Liver (tissue), 9 donors: ENCODE data around the gene FLRT2. TPM values are rescaled to one million over a fixed set of nuclear protein-coding genes. Genes with fewer than 3 reads are reported as not detected.

Experiments used
- DNase-seq: peaks from one replicate; pipeline ENCODE4 v3.0.0-alpha.2; 2017; ENCODE audit warnings: low spot score
- H3K27ac ChIP-seq, 2 donors: one replicate each; pipeline ENCODE4 v1.7.0; 2013; ENCODE audit warnings: inconsistent platforms in 2 of 2, low read length in 2 of 2, control low read depth in 1 of 2, low read depth in 1 of 2, mild to moderate bottlenecking in 1 of 2
- H3K27me3 ChIP-seq, 4 donors: one replicate each; pipeline versions ENCODE4 v1.6.1 to v1.7.0; 2013; ENCODE audit warnings: low read length in 3 of 4, inconsistent platforms in 1 of 4, mild to moderate bottlenecking in 1 of 4, moderate library complexity in 1 of 4; ENCODE audit not compliant: control insufficient read depth in 4 of 4, insufficient read depth in 4 of 4
- H3K36me3 ChIP-seq, 4 donors: one replicate each; pipeline versions ENCODE4 v1.6.1 to v1.7.0; 2013; ENCODE audit warnings: low read length in 3 of 4, mild to moderate bottlenecking in 3 of 4, low read depth in 1 of 4, moderate library complexity in 1 of 4; ENCODE audit not compliant: control insufficient read depth in 4 of 4, insufficient read depth in 3 of 4
- H3K4me1 ChIP-seq, 4 donors: one replicate each; pipeline versions ENCODE4 v1.6.1 to v1.7.0; 2013; ENCODE audit warnings: low read length in 3 of 4, mild to moderate bottlenecking in 3 of 4, moderate library complexity in 1 of 4; ENCODE audit not compliant: control insufficient read depth in 4 of 4, insufficient read depth in 4 of 4
- H3K4me3 ChIP-seq, 3 donors: one replicate each; pipeline versions ENCODE4 v1.6.1 to v1.7.0; 2013; ENCODE audit warnings: low read length in 3 of 3, control low read depth in 1 of 3, low read depth in 1 of 3, mild to moderate bottlenecking in 1 of 3
- H3K9ac ChIP-seq, 2 donors: one replicate each; pipeline ENCODE4 v1.7.0; 2013; ENCODE audit warnings: low read length in 2 of 2, mild to moderate bottlenecking in 2 of 2, moderate library complexity in 2 of 2, control low read depth in 1 of 2, low read depth in 1 of 2
- H3K9me3 ChIP-seq, 4 donors: one replicate each; pipeline versions ENCODE4 v1.6.1 to v1.7.0; 2013; ENCODE audit warnings: low read length in 3 of 4; ENCODE audit not compliant: control insufficient read depth in 4 of 4
- CTCF ChIP-seq: fragments of 150-350 bp; IDR thresholded peaks from 2 replicates; pipeline ENCODE4 v1.5.1; 2017; ENCODE audit warnings: improper control_type of control experiment, low read depth, low read length; ENCODE audit not compliant: missing input control
- EGR1 ChIP-seq, 2 donors: IDR thresholded peaks; 2 replicates each; pipeline ENCODE4 v1.6.1; 2016 to 2018; ENCODE audit warnings: antibody characterized with exemption in 2 of 2, low read depth in 2 of 2
- HNF4A ChIP-seq, 2 donors: conservative IDR thresholded peaks; 2 replicates each; pipeline ENCODE4 v1.6.1; 2016; ENCODE audit warnings: antibody characterized with exemption in 2 of 2, mild to moderate bottlenecking in 2 of 2
- HNF4G ChIP-seq: IDR thresholded peaks from 2 replicates; pipeline ENCODE4 v1.6.1; 2016; ENCODE audit warnings: antibody characterized with exemption
- JUND ChIP-seq, 2 donors: IDR thresholded peaks; 2 replicates each; pipeline ENCODE4 v1.6.1; 2016; ENCODE audit warnings: antibody characterized with exemption in 2 of 2
- NR2F2 ChIP-seq: IDR thresholded peaks from 2 replicates; pipeline ENCODE4 v1.6.1; 2016; ENCODE audit warnings: antibody characterized with exemption
- RAD21 ChIP-seq, 2 donors: IDR thresholded peaks; 2 replicates each; pipeline ENCODE4 v1.6.1; 2016; ENCODE audit warnings: antibody characterized with exemption in 2 of 2, mild to moderate bottlenecking in 2 of 2
- REST ChIP-seq: IDR thresholded peaks from 2 replicates; pipeline ENCODE4 v1.6.1; 2016; ENCODE audit warnings: antibody characterized with exemption, mild to moderate bottlenecking
- RXRA ChIP-seq, 2 donors: IDR thresholded peaks; 2 replicates each; pipeline ENCODE4 v1.6.1; 2017 to 2018; ENCODE audit warnings: antibody characterized with exemption in 2 of 2, mild to moderate bottlenecking in 1 of 2
- SP1 ChIP-seq: IDR thresholded peaks from 2 replicates; pipeline ENCODE4 v1.6.1; 2018; ENCODE audit warnings: antibody characterized with exemption, mild to moderate bottlenecking
- TAF1 ChIP-seq: conservative IDR thresholded peaks from 2 replicates; pipeline ENCODE4 v1.6.1; 2016; ENCODE audit warnings: antibody characterized with exemption, mild to moderate bottlenecking
- YY1 ChIP-seq: IDR thresholded peaks from 2 replicates; pipeline ENCODE4 v1.6.1; 2016; ENCODE audit warnings: antibody characterized with exemption, mild to moderate bottlenecking
- WGBS: extraction: QIAGEN DNeasy Blood & Tissue Kit; methylation state at CpG from one replicate; pipeline ENCODE4 v1.1.7; 2013; 5-methylcytosine and 5-hydroxymethylcytosine counted together
- polyA plus RNA-seq, 2 donors: library from polyadenylated mRNA; stranded (reverse) in 1 of 2; unstranded in 1 of 2; fragments of 200-250 nt in 1 of 2; fragments of >200 nt in 1 of 2; fragmentation: Nextera tagmentation in 1 of 2; extraction: Ambion mirVana in 1 of 2; gene quantifications; one replicate each; pipeline versions ENCODE4 v1.2.1 to v1.2.3, GENCODE V29; 2013 to 2015
- total RNA-seq, 2 donors: library from RNA; depleted of rRNA; stranded (reverse); fragments of >200 nt; gene quantifications; one replicate each; pipeline ENCODE4 v1.2.3, GENCODE V29; 2014
- TF ChIP-seq, protein P1 (sequence below): IDR thresholded peaks from 2 replicates; pipeline ENCODE4 v1.6.1; 2016; ENCODE audit warnings: antibody characterized with exemption
- TF ChIP-seq, protein P2 (sequence below): IDR thresholded peaks from 2 replicates; pipeline ENCODE4 v1.6.1; 2016; ENCODE audit warnings: antibody characterized with exemption
- donor health status: healthy.
- donor health status: healthy.
- donor health status: healthy.
- donor health status: healthy.
- donor health status: healthy.

Gene FLRT2
- total and polyA plus RNA-seq, 4 donors, result 0.90 to 8.2 (median 1.8) TPM

DNA sequence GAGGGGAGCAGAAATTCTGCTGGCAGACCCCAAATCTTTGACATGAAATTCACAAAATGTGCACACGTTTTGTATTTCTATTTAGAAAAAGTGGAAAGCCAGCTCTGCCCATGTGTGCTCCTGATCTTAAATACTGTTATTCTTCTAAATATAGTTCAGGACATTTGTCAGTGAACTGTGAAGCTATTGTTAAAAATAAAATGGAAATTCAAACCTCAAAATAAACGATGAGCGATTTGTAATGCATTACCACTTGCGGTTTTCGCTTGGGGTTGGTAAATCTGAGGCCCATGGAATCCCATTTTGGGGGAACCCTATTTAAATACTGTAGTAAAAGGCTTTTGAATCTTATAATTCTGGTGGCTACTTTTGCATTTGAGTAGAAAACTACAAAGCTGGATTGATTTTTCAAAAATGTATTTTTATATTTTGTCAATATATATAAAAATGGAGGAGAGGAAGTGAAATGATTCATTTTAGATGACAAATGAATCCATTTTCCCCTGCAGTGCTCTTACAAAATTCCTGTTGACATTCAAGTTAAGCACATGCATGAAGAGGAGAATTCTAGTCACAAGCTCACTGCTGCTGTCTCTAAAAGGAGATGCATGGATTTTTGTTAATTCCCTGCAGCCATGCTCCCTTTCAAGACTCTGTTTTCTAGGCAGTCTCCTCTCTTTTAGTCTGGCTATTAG is 47.1 kb downstream of the FLRT2 start:
- H3K9me3 ChIP-seq, result no peaks in the 10 kb centered on the region
- H3K4me1 ChIP-seq, result peaks cover 0 to 12% (median 5%) of the 10 kb centered on the region in 4 donors
- no peak for DNase-seq
- TF ChIP-seq SP1 (no peak), HNF4G (no peak), YY1 (no peak), HNF4A (conservative IDR thresholded peaks at IDR 0.05) (no peak), JUND (IDR thresholded peaks at IDR 0.05) (no peak), CTCF (no peak), EGR1 (IDR thresholded peaks at IDR 0.05; ENCODE audit: low read depth in 2 of 2) (no peak), RXRA (IDR thresholded peaks at IDR 0.05) (no peak), REST (no peak), RAD21 (IDR thresholded peaks at IDR 0.05) (no peak), TAF1 (no peak), NR2F2 (no peak)
- TF ChIP-seq, protein P1, sequence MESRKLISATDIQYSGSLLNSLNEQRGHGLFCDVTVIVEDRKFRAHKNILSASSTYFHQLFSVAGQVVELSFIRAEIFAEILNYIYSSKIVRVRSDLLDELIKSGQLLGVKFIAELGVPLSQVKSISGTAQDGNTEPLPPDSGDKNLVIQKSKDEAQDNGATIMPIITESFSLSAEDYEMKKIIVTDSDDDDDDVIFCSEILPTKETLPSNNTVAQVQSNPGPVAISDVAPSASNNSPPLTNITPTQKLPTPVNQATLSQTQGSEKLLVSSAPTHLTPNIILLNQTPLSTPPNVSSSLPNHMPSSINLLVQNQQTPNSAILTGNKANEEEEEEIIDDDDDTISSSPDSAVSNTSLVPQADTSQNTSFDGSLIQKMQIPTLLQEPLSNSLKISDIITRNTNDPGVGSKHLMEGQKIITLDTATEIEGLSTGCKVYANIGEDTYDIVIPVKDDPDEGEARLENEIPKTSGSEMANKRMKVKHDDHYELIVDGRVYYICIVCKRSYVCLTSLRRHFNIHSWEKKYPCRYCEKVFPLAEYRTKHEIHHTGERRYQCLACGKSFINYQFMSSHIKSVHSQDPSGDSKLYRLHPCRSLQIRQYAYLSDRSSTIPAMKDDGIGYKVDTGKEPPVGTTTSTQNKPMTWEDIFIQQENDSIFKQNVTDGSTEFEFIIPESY, result no peak
- H3K27ac ChIP-seq, result no peak overlapping the region
- WGBS, result 94% methylated on average over 5 of the region's 5 CpGs
- no peaks in the 10 kb centered on the region for H3K36me3 ChIP-seq
- H3K9ac ChIP-seq, result no peak overlapping the region
- no peaks in the 10 kb centered on the region for H3K27me3 ChIP-seq
- no peak overlapping the region for H3K4me3 ChIP-seq

- Histone ChIP-seq H3K4me1 (peaks cover 0 to 12% (median 5%) of the 10 kb centered on the region in 4 donors), H3K27ac (no peak overlapping the region), H3K9ac (no peak overlapping the region), H3K27me3 (no peaks in the 10 kb centered on the region), H3K9me3 (no peaks in the 10 kb centered on the region), H3K4me3 (no peak overlapping the region), H3K36me3 (no peaks in the 10 kb centered on the region)
- no peak for DNase-seq
- WGBS, result 56% methylated on average over 7 of the region's 7 CpGs
- TF ChIP-seq EGR1 (IDR thresholded peaks at IDR 0.05; ENCODE audit: low read depth in 2 of 2), result no peak
- no peak for TF ChIP-seq JUND (IDR thresholded peaks at IDR 0.05)
- no peak for TF ChIP-seq REST
- peak in 1 of 2 donors; percentile 30 for TF ChIP-seq HNF4A (conservative IDR thresholded peaks at IDR 0.05)
- no peak for TF ChIP-seq YY1
- TF ChIP-seq RAD21 (IDR thresholded peaks at IDR 0.05), result no peak
- no peak for TF ChIP-seq TAF1
- no peak for TF ChIP-seq NR2F2
- TF ChIP-seq, protein P2, sequence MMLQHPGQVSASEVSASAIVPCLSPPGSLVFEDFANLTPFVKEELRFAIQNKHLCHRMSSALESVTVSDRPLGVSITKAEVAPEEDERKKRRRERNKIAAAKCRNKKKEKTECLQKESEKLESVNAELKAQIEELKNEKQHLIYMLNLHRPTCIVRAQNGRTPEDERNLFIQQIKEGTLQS, result no peak
Measured at GRCh38 chr14:85577543-85578114, 47.7 kb downstream of the FLRT2 start.
